ENCODE results near the gene HS6ST2. TPM values are rescaled to one million over a fixed set of nuclear protein-coding genes. Genes with fewer than 3 reads are reported as not detected.

Gene HS6ST2
- polyA plus RNA-seq, 1 donor (not counting 4 experiments of a cell fraction or from before 2014, with no cell fraction given) = 0.43 TPM

DNA sequence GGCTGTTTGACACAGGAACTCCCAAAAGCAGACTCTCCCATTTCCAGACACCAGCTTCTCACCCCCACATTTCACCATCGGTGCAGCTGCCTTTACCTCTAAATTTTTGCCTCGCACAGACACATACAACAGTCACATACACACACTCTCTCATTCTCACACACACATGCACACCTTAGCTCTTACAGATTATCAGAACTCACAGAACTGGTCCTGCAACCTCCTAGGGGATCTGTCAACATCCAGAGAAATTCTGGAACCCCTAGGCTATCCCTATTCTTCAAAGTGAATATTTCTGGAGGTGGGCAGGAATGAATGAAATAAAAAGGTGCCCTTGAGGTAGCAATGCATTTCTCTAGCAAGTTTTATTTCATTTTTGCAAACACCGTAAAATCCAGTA lies 4.1 kb downstream of the HS6ST2 start:
- no peaks in the 10 kb centered on the region for H4K20me1 ChIP-seq (ENCODE audit: control insufficient read depth, extremely low read depth, insufficient read depth, low read length)
- H3K4me3 ChIP-seq (ENCODE audit: control insufficient read depth in 2 of 3, extremely low read depth in 1 of 3, insufficient read depth in 2 of 3, low read depth in 1 of 3, low read length in 3 of 3) = no peak overlapping the region
- H3K36me3 ChIP-seq (ENCODE audit: control insufficient read depth in 2 of 2, extremely low read depth in 1 of 2, insufficient read depth in 2 of 2, low read length in 2 of 2) = no peaks in the 10 kb centered on the region
- no peaks in the 10 kb centered on the region for H3K9me3 ChIP-seq (ENCODE audit: control insufficient read depth, low read depth, low read length)
- H3K9ac ChIP-seq (ENCODE audit: control insufficient read depth, extremely low read depth, insufficient read depth, low read length) = no peak overlapping the region
- H3K4me2 ChIP-seq (ENCODE audit: control insufficient read depth, extremely low read depth, insufficient read depth, low read depth, low read length) = no peak overlapping the region
- TF ChIP-seq, protein P1, sequence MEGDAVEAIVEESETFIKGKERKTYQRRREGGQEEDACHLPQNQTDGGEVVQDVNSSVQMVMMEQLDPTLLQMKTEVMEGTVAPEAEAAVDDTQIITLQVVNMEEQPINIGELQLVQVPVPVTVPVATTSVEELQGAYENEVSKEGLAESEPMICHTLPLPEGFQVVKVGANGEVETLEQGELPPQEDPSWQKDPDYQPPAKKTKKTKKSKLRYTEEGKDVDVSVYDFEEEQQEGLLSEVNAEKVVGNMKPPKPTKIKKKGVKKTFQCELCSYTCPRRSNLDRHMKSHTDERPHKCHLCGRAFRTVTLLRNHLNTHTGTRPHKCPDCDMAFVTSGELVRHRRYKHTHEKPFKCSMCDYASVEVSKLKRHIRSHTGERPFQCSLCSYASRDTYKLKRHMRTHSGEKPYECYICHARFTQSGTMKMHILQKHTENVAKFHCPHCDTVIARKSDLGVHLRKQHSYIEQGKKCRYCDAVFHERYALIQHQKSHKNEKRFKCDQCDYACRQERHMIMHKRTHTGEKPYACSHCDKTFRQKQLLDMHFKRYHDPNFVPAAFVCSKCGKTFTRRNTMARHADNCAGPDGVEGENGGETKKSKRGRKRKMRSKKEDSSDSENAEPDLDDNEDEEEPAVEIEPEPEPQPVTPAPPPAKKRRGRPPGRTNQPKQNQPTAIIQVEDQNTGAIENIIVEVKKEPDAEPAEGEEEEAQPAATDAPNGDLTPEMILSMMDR (optimal IDR thresholded peaks at IDR 0.05 in 1 of 3, IDR thresholded peaks at IDR 0.05 in 1 of 3, conservative IDR thresholded peaks at IDR 0.05 in 1 of 3; ENCODE audit: extremely low read depth in 1 of 3, insufficient read depth in 2 of 3, low read length in 3 of 3) = no peak
- TF ChIP-seq EZH2 (IDR thresholded peaks at IDR 0.05; ENCODE audit: low read length) = no peak
- dilution Hi-C loops (cut with MboI; ENCODE audit: extremely low pct_ligation_motif_present, low sequenced_read_pairs) = no loop called here
- no peak for FAIRE-seq
- DNase-seq (ENCODE audit: low read depth, low spot score) = no peak
- H3K27ac ChIP-seq (ENCODE audit: control insufficient read depth, insufficient read depth, low read length) = no peak overlapping the region
- H3K27me3 ChIP-seq (ENCODE audit: control insufficient read depth, extremely low read depth, insufficient read depth, low read length) = peaks cover 40% of the 10 kb centered on the region
- H2AFZ ChIP-seq (ENCODE audit: control insufficient read depth, low read length) = no peak overlapping the region
- H3K9me1 ChIP-seq (ENCODE audit: control insufficient read depth, extremely low read depth, insufficient read depth, low read length) = no peaks in the 10 kb centered on the region
- H3K79me2 ChIP-seq (ENCODE audit: control insufficient read depth, insufficient read depth, low read length) = no peaks in the 10 kb centered on the region
- no peaks in the 10 kb centered on the region for H3K4me1 ChIP-seq (ENCODE audit: control insufficient read depth, extremely low read depth, insufficient read depth, low read length)

GRCh38 chrX:132953354-132953753 lies 5.1 kb downstream of the HS6ST2 start:
- Histone ChIP-seq H3K36me3 (ENCODE audit: control insufficient read depth in 2 of 2, extremely low read depth in 1 of 2, insufficient read depth in 2 of 2, low read length in 2 of 2) (no peaks in the 10 kb centered on the region), H3K4me2 (ENCODE audit: control insufficient read depth, extremely low read depth, insufficient read depth, low read depth, low read length) (no peak overlapping the region), H3K9ac (ENCODE audit: control insufficient read depth, extremely low read depth, insufficient read depth, low read length) (no peak overlapping the region), H3K4me3 (ENCODE audit: control insufficient read depth in 2 of 3, extremely low read depth in 1 of 3, insufficient read depth in 2 of 3, low read depth in 1 of 3, low read length in 3 of 3) (no peak overlapping the region), H4K20me1 (ENCODE audit: control insufficient read depth, extremely low read depth, insufficient read depth, low read length) (no peaks in the 10 kb centered on the region), H3K79me2 (ENCODE audit: control insufficient read depth, insufficient read depth, low read length) (no peaks in the 10 kb centered on the region), H3K4me1 (ENCODE audit: control insufficient read depth, extremely low read depth, insufficient read depth, low read length) (no peaks in the 10 kb centered on the region), H3K27ac (ENCODE audit: control insufficient read depth, insufficient read depth, low read length) (no peak overlapping the region), H3K9me1 (ENCODE audit: control insufficient read depth, extremely low read depth, insufficient read depth, low read length) (no peaks in the 10 kb centered on the region), H3K9me3 (ENCODE audit: control insufficient read depth, low read depth, low read length) (no peaks in the 10 kb centered on the region), H3K27me3 (ENCODE audit: control insufficient read depth, extremely low read depth, insufficient read depth, low read length) (peaks cover 30% of the 10 kb centered on the region), H2AFZ (ENCODE audit: control insufficient read depth, low read length) (no peak overlapping the region)
- dilution Hi-C loops (cut with MboI; ENCODE audit: extremely low pct_ligation_motif_present, low sequenced_read_pairs) = no loop called here
- FAIRE-seq = no peak
- no peak for DNase-seq (ENCODE audit: low read depth, low spot score)
- no peak for TF ChIP-seq EZH2 (IDR thresholded peaks at IDR 0.05; ENCODE audit: low read length)
- TF ChIP-seq, protein P1 (optimal IDR thresholded peaks at IDR 0.05 in 1 of 3, IDR thresholded peaks at IDR 0.05 in 1 of 3, conservative IDR thresholded peaks at IDR 0.05 in 1 of 3; ENCODE audit: extremely low read depth in 1 of 3, insufficient read depth in 2 of 3, low read length in 3 of 3) = no peak
